ENCODE results near the gene SLC12A4. TPM values are rescaled to one million over a fixed set of nuclear protein-coding genes. Genes with fewer than 3 reads are reported as not detected.
"Not testable (repeated sequence)": the region's sequence is repeated elsewhere in the genome, so short reads cannot be mapped to it uniquely, and the experiment has no call there.

Gene SLC12A4
- total RNA-seq, result 93.1 TPM

DNA sequence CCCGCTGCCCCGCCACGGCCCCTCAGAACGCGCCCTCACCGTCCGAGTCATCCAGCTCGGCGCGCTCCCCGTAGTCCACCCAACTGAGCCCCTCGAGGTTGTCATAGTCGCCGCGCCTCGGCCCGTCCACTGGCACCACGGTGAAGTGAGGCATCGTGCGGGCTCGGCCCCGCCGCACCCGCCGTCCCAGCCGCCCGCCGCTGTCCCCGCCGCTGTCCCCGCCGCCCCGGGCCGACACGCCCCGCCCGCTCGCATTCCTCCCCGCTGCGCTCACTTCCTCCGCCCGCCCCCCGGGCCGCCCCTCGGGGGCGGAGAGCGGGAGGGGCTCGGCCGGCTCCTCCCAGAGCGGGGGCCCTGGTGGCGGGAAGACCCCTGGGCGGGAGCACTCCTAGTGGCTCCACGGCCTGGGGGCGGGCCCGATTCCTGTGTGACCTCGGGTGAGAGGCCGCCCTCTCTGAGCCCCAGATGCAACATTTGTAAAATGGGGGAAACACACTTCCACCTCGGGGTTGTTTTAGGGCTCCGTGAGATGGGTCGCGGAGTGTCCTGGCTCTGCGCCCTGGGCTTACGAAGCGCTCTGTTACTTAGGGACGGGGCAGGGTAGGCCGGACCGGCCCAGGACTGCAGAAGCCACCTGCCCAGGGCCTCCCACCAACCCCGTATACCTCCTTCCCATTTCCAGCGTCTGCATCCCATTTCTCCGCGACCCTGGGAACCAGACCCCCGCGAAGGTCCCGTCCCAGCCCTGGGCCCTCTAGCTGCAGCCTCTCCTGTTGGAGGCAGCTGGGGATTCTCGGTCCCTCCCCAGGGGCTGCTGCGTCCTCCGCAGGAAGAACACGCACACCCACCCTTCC lies at the start of gene SLC12A4:
TSS of gene SLC12A4 (minus strand) at position 238 of the 854 bp plus-strand sequence. CDS start at position 154, 84 bp downstream.
- DNase-seq (ENCODE audit: low spot score), result peak; percentile 88

DNA sequence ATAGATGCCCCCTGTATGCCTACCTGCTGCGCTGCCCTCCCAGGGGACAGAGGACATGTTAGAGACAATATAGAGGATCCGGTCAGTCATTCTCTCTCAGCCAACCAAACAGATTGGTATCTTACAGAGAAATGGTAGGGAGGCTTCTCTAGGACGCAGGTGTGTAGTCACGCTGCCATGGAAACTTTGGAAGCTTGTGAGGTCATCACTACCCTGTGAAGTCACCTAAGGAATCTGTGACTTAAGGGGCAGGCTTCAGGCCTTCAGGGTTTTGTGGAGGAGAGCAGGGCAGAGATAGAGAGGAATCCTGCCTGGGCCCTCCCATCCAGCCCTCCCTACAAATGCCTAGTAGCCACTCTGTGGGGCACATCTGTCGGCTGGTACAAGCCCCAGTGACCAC lies 47.2 kb upstream of the SLC12A4 start, which contains the start of gene DPEP2NB:
TSS of gene DPEP2NB (minus strand) at position 231 of the 400 bp plus-strand sequence. CDS start at position 90, 141 bp downstream.
- no peak for DNase-seq (ENCODE audit: low spot score)

DNA sequence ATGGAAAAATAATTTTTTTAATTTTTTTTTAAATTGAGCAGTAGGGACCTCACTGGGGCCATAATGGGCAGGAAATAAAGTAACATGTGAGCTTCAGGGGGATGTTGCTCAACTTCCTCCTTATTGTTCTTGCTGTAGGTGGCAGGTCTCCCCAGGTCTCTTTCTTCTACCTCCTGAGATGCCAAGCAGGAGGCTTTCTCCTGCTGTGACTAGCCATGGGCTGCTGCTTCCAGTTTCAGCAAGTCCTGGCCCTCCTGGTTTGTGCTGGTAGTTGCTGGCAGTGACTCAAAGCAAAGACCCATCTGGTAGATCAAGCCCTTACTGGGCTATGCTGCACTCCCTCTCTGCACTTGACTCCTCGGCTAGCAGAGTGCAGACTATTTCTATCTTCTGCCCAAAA lies 45.0 kb upstream of the SLC12A4 start:
- peak; percentile 64 for DNase-seq (ENCODE audit: low spot score)

DNA sequence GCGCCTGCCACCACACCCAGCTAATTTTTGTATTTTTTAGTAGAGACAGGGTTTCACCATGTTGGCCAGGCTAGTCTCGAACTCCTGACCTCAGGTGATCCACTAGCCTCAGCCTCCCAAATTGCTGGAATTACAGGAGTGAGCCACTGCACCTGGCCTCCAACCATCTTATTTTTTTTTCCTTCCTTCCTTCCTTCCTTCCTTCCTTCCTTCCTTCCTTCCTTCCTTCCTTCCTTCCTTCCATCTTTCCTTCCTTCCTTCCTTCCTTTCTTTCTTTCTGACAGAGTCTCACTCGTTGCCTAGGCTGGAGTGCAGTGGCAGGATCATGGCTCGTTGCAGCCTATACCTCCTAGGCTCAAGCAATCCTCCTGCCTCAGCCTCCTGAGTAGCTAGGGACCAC lies 41.4 kb upstream of the SLC12A4 start:
- DNase-seq (ENCODE audit: low spot score), result not testable (repeated sequence)

DNA sequence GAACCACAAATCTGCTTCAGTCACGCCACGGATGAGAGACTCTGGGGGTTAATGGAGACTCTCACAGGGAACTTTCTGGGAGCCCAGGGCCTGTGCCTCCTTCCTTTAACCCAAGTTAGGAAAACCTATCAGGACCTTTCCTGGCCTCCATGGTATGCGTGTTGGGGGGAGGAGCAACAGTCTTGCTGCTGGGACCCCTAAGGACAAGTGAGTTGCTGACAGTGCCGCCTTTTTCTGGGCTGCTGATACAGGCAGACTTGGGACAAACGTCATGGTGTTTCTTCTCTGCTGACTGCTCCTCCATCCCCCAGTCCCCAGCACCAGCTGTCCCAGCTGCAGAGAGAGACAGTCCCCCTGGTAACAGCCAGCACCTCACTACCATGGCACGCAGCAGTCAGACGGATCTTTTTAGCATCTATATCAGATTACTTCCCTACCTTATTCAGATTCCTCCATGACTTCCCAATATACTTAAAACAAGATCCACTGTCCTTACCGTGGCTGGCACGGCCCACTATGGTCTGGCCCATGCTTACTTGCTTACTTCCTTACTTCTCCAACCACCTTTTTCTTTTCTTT lies 40.8 kb upstream of the SLC12A4 start:
- no peak for DNase-seq (ENCODE audit: low spot score)

DNA sequence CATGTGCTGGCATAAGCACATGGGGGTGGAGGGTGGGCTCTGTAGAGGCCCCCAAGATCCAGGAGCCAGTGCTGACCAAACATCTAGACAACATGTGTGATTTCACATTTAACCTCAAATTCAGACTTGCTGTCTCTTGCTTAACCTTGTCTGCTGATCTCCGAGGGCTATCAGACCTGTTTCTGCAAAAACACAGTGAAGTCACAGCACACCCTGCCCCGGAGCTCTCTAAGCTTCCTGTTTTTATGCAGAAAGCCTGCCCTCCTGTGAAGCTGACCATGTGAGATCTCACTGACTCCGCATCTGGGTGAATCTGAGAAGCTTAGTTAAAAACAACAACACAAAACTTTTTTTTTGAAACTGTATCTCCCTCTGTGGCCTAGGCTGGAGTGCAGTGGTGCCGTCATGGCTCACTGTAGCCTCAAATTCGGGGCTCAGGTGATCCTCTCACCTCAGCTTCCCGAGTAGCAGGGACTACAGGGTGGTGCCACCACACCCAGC lies 37.4 kb upstream of the SLC12A4 start:
- DNase-seq (ENCODE audit: low spot score), result peak; percentile 81

DNA sequence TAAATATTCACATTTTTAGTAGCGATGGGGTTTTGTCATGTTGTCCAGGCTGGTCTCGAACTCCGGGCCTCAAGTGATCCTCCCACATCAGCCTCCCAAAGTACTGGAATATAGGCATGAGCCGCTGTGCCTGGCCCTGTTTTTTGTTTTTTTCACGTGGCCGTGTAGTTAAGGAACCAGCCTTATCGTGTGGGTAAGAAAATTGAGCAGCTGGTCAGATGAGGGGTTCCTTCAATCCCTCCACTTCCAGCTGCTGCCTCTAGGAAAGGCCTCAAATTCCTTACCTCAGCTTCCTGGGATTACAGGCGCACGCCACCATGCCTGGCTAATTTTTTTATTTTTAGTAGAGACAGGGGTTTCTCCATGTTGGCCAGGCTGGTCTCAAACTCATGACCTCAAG lies 36.8 kb upstream of the SLC12A4 start:
- DNase-seq (ENCODE audit: low spot score), result no peak

DNA sequence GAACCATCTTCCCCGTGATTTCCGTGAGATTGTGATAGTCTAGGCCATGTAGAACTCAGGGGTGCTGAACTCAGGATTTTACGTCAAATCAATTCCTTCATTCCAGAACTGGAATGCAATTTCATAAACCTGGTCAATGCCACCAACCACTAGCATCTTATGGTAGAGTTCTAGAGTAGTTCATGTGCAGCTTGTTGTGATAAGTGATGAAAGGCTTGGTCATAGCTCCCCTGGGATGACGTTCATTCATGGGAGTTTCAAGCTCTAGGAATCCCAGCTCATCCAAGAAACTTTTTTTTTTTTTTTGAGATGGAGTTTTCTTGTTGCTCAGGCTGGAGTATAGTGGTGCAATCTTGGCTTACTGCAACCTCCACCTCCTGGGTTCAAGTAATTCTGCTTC lies 34.6 kb upstream of the SLC12A4 start:
- no peak for DNase-seq (ENCODE audit: low spot score)

DNA sequence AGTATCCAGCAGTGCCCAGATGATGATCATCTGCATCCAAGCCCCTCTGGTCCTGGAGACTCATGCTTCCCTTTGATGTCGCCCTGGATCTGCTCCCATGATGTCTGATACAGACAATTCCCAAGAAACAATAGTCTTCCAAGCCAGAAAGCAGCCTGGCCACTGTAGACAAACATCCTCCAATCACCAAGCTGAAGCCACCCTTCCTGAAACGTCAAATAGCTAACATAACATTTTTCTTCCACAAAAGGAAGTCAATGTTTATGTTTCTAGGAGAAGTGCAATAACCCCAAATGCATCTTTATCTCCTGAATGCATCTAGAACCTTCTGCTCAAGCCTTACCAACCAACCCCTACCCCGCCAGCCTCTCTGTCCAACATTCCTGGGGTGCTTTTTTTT lies 32.0 kb upstream of the SLC12A4 start:
- no peak for DNase-seq (ENCODE audit: low spot score)

DNA sequence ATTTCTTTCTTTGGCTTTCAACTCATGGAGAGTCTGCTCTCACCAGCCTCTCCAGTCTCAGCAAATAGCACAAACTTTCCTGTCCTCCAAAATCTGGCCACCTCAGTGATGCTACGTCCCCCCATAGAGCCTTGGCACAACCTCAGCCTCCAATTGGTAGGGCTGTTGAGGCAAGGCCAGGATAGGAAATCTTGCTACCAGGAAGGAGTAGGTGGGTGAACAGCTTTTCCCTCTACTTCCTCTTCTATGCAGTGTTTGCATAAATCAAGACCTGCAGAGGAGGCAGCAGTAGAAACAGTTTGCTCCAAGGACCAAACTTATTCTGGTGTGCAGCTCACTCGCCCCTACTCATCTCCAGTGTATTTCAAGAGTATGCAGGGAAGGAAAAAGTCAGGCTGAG lies 31.5 kb upstream of the SLC12A4 start:
- DNase-seq (ENCODE audit: low spot score), result no peak

DNA sequence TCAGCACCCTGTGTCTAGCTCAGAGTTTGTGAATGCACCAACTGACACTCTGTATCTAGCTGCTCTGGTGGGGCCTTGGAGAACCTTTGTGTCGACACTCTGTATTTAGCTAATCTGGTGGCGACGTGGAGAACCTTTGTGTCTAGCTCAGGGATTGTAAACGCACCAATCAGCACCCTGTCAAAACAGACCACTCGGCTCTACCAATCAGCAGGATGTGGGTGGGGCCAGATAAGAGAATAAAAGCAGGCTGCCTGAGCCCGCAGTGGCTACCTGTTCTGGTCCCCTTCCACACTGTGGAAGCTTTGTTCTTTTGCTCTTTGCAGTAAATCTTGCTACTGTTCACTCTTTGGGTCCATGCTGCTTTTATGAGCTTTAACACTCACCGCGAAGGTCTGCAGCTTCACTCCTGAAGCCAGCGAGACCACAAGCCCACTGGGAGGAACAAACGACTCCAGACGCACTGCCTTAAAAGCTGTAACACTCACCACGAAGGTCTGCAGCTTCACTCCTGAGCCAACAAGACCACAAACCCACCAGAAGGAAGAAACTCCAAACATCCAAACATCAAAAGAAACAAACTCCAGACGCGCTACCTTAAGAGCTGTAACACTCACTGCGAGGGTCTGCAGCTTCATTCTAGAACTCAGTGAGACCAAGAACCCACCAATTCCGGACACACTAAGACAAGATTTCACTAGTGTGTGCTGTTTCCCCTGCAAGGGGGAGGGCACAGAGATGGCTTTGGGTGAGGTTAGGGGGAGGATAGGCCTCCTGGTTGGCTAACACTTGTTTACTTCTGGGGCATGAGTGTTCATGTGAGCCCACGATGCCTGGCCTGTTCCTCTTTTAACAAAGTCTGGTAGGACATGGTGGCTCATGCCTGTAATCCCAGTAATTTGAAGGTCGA lies 30.6 kb upstream of the SLC12A4 start, which contains the start of gene DPEP2:
TSS of gene DPEP2 (minus strand) at position 706 of the 910 bp plus-strand sequence. CDS start 6,272 bp downstream, outside the sequence.
- not testable (repeated sequence) for DNase-seq (ENCODE audit: low spot score)

DNA sequence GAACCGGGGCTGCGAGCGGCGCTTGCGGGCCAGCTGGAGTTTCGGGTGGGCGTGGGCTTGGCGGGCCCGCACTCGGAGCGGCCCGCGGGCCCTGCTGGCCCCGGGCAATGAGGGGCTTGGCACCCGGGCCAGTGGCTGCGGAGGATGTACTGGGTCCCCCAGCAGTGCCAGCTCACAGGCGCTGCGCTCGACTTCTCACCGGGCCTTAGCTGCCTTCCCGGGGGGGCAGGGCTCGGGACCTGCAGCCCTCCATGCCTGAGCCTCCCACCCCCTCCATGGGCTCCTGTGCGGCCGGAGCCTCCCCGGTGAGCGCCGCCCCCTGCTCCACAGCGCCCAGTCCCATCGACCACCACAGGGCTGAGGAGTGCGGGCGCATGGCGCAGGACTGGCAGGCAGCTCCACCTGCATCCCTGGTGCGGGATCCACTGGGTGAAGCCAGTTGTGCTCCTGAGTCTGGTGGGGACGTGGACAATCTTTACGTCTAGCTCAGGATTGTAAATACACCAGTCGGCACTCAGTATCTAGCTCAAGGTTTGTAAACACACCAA lies 29.9 kb upstream of the SLC12A4 start:
- not testable (repeated sequence) for DNase-seq (ENCODE audit: low spot score)

DNA sequence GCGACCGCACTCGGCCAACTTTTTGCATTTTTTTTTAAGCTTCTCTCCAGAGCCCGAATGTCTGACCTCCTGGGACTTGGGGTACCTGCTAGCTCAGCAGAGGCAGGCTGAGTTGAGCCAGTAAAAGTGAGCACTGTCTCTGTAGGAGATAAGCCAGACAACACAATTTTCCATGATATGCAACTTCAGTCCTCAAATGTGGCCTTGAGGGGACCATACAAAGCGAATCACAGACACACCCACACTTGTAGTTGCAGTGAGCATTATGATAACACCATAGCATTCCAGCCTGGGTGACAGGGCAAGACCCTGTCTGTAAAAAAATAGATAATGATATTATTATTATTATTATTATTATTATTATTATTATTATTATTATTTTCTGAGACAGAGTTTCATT lies 28.2 kb upstream of the SLC12A4 start:
- DNase-seq (ENCODE audit: low spot score), result no peak

DNA sequence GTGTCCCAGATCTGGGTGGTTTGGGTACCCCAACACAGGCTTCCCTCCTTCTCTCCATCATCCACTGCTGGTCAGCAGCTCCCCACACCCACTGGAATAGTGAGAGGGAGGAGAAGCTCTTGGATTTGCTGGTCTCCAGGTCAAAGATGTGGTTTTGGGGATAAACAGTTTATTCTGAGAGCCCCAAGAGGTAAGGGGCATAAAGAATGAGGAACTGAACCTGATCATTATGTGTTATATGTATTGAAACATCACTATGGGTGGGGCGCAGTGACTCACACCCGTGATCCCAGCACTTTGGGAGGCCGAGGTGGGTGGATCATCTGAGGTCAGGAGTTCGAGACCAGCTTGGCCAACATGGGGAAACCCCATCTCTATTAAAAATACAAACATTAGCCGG lies 27.0 kb upstream of the SLC12A4 start:
- DNase-seq (ENCODE audit: low spot score), result no peak

DNA sequence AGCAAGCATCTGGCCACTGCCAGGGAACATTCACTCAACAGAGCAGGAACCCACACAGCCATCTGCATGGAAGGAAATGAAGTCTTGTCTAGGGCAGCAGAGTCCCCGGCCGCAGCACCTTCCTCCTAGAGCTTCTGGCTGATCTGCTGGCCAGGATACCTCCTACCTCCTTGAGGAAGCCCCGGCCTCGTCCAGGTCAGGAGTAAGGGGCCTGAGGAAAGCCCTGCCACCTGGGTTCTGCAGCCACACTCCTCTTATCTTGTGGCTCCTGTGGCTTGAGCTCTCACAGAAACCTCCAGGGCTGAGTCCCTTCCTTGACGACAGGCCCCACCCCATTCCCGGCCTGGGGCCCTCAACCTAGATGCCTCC lies 25.6 kb upstream of the SLC12A4 start:
- not testable (repeated sequence) for DNase-seq (ENCODE audit: low spot score)

DNA sequence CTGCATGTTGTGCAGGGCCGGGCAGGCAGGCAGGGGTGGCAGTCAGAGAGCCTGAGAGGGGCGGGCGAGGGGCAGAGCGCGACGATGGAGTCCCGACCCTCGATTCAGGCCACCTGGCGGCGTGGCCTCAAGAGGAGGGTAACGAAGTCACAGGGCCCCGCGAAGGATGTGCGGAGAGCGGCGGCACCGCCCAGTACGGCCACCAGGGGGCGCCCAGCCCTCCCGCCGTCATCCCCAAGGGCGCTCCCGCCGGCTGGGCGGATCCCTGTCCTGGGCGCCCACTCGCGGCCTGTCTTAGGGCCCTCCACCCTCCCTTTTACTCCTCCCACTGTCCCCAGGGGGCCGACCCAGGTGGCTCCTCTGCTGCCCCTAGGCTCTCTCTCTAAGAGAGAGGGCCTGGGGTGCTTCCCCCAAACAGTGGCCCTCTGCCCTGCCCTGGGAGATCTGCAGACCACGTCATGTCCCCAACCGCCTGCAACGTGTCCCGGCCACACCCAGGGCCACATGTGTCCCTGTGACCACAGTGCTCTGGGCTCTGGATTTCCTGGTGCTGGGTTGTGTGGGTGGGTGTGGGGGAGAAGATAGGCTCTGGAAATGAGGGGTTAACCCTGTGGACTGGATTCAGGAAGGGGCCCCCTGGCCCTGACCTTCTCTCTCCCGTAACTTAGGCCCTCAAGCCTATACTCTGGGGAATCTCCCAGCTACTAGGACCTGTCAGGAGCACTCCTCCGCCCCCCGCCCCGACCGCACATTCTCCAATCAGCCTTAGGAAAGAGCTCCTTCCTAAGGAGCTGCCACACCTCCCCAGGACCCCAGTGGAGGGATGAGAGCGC lies 25.0 kb upstream of the SLC12A4 start:
- peak; percentile 78 for DNase-seq (ENCODE audit: low spot score)

DNA sequence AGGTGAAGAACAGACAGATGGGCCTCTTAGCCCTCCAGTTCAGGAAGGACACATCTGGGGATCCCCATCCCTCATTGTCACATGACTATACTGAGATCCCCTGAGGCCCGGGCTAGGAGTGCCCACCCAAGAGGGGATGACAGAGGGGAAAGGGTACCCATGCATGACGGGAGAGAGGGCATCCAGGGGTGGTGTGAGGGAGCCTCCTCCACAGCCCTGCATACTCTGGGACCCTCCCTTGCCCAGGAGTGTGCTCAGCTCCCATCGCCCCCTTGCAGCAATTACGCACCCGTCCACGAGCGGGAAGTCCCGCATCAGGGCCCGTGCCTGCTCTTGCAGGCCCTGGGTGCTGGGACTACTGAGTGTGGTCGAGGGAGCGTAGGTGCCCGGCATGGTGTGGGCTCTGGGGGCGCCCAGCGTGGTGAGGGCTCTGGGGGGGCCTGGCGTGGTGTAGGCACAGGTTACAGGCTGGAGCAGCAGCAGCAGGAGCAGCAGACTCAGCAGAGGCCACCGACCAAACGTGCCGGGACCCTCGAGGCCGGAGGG lies 24.3 kb upstream of the SLC12A4 start:
- DNase-seq (ENCODE audit: low spot score), result no peak

DNA sequence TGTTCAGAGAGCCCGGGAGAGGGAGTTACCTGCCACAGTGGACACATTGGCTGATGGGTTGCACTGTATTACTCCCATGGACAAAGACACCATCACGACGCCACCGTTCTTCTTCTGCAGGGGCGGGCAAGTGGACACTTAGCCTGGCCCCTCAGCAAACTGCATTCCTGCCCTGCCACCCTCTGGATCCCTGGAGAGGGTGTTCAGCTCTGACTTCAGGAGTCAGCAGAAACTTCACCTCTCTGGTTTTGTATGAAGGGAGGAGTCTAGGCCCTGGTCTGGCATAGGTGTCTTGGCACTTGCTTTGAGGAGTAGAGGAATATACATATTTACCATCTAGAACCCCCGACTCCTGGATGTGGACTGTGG lies 21.6 kb upstream of the SLC12A4 start:
- no peak for DNase-seq (ENCODE audit: low spot score)

DNA sequence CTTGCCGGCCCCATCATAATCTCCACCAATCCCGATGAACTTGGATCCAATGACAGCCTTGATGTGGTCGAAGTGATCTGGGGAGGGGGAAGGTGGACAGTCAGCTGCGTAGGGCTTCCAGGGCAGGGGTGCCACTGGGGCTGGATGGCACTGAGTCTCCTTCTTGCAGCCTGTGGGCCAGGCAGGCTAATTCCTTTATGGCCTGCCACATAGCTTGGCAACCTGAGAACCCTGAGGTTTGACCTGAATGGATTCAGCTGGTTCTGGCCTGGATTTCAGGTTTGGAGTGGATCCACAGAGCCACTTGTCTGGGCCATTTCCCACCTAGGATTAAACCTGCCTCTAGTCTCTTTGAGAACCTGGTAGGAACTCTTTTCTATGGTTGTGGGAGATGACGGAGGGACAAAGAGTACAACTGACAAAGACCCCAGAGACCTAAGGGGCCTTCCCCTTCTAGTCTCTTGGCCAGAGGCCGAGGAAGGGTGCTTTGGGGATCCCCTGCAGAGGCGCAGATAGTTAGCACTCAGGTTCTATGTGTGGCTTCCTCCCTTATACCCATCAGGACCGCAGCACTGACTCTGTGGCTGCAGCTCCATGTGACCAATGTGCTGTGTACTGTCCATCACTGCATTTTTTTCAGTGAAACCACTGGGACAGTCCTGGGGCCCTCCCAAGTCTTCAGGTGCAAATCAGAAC lies 21.0 kb upstream of the SLC12A4 start:
- no peak for DNase-seq (ENCODE audit: low spot score)

DNA sequence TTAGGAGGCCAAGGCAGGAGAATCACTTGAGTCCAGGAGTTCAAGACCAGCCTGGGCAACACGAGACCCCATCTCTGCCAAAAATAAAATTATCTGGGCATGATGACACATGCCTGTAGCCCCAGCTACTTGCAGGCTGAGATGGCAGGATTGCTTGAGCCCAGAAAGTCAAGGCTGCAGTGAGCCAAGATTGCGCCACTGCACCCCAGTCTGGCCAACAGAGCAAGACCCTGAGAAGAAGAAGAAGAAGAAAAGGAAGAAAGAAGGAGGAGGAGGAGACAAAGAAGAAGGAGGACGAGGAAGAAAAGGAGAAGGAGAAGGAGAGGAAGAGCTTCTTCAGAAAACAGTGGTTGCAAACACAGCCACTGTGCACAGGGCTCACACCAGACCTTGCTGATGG lies 20.2 kb upstream of the SLC12A4 start:
- DNase-seq (ENCODE audit: low spot score), result no peak
